BE2C (cell line): ENCODE data around the gene ADPRHL1.

Experiments used
- DNase-seq: peaks from one replicate; pipeline ENCODE4 v3.0.0-alpha.2; 2020
- H3K27me3 ChIP-seq: fragments of 250-450 bp; sonication (Bioruptor Pico); 2 replicates; pipeline ENCODE4 v1.5.1; 2020; ENCODE audit warnings: mild to moderate bottlenecking
- H3K36me3 ChIP-seq: fragments of 250-450 bp; sonication (Bioruptor Pico); 2 replicates; pipeline ENCODE4 v1.5.1; 2020; ENCODE audit warnings: mild to moderate bottlenecking
- H3K4me1 ChIP-seq: fragments of 250-450 bp; sonication (Bioruptor Pico); 2 replicates; pipeline ENCODE4 v1.5.1; 2020
- H3K4me3 ChIP-seq: 2 replicates; pipeline ENCODE4 v1.5.1; 2011; ENCODE audit warnings: low read depth, low read length
- H3K9me3 ChIP-seq: fragments of 250-450 bp; sonication (Bioruptor Pico); 2 replicates; pipeline ENCODE4 v1.5.1; 2020
- TF ChIP-seq, protein P1 (sequence below): IDR thresholded peaks from 2 replicates; pipeline ENCODE4 v1.5.1; 2012; ENCODE audit warnings: mild to moderate bottlenecking, low read depth, low read length

The ADPRHL1 gene

GRCh38 chr13:113483504-113484293 is 30.4 kb upstream of the ADPRHL1 start:
- no peaks in the 10 kb centered on the region for H3K27me3 ChIP-seq
- no peak overlapping the region for H3K4me3 ChIP-seq
- DNase-seq = no peak
- H3K4me1 ChIP-seq = peaks cover 32% of the 10 kb centered on the region
- H3K9me3 ChIP-seq = no peaks in the 10 kb centered on the region
- H3K36me3 ChIP-seq = peaks cover 19% of the 10 kb centered on the region
- TF ChIP-seq, protein P1, sequence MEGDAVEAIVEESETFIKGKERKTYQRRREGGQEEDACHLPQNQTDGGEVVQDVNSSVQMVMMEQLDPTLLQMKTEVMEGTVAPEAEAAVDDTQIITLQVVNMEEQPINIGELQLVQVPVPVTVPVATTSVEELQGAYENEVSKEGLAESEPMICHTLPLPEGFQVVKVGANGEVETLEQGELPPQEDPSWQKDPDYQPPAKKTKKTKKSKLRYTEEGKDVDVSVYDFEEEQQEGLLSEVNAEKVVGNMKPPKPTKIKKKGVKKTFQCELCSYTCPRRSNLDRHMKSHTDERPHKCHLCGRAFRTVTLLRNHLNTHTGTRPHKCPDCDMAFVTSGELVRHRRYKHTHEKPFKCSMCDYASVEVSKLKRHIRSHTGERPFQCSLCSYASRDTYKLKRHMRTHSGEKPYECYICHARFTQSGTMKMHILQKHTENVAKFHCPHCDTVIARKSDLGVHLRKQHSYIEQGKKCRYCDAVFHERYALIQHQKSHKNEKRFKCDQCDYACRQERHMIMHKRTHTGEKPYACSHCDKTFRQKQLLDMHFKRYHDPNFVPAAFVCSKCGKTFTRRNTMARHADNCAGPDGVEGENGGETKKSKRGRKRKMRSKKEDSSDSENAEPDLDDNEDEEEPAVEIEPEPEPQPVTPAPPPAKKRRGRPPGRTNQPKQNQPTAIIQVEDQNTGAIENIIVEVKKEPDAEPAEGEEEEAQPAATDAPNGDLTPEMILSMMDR = no peak

GRCh38 chr13:113483081-113483480 is 29.8 kb upstream of the ADPRHL1 start:
- Histone ChIP-seq H3K36me3 (peaks cover 19% of the 10 kb centered on the region), H3K9me3 (no peaks in the 10 kb centered on the region), H3K4me3 (no peak overlapping the region), H3K27me3 (no peaks in the 10 kb centered on the region), H3K4me1 (peaks cover 27% of the 10 kb centered on the region)
- TF ChIP-seq, protein P1 = no peak
- no peak for DNase-seq

DNA sequence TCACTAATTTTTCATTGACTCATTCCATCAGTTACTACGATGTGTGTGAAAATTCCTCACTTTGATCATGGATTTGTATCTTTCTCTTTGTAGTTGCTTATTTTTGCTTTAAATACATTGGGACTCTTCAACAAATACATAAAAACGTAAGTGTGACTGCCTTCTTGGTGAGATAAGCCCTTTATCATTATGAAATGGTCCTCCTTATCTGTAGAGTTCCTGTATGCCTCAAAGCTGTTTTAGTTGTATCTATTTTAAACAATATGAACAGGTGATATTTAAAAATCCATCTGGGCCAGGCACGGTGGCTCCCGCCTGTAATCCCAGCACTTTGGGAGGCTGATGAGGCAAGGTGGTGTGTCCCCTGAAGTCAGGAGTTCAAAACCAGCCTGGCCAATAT is 25.9 kb upstream of the ADPRHL1 start:
- Histone ChIP-seq H3K4me3 (no peak overlapping the region), H3K9me3 (no peaks in the 10 kb centered on the region), H3K27me3 (no peaks in the 10 kb centered on the region), H3K36me3 (peaks cover 46% of the 10 kb centered on the region), H3K4me1 (peaks cover 11% of the 10 kb centered on the region)
- TF ChIP-seq, protein P1 = no peak
- no peak for DNase-seq

GRCh38 chr13:113477724-113478123 is 24.4 kb upstream of the ADPRHL1 start:
- TF ChIP-seq, protein P1 = no peak
- DNase-seq = no peak
- Histone ChIP-seq H3K36me3 (peaks cover 57% of the 10 kb centered on the region), H3K9me3 (no peaks in the 10 kb centered on the region), H3K27me3 (no peaks in the 10 kb centered on the region), H3K4me1 (peaks cover 11% of the 10 kb centered on the region), H3K4me3 (no peak overlapping the region)

GRCh38 chr13:113476811-113477210 is 23.5 kb upstream of the ADPRHL1 start:
- peak; percentile 46 for DNase-seq
- H3K9me3 ChIP-seq = no peaks in the 10 kb centered on the region
- TF ChIP-seq, protein P1 = no peak
- H3K4me3 ChIP-seq = no peak overlapping the region
- H3K36me3 ChIP-seq = peaks cover 62% of the 10 kb centered on the region
- H3K27me3 ChIP-seq = no peaks in the 10 kb centered on the region
- H3K4me1 ChIP-seq = peaks cover 11% of the 10 kb centered on the region

DNA sequence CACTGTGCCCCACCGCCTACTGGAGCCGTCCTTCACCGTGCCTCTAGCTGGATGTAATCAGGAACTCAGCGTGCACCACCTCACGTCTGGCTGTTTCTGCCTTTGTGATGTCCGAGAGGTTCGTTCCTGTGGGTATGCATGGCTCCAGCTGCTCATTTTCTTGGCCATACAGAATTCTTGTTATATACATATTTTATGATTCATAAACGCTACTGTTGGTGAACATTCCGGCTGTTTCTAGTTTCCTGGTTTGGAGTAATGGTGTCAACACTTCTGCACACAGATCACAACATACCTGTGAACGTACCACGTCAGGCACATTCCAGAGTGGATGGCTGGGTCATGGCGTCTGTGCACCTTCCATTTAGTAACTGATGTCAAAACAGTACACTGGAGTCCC is 22.6 kb upstream of the ADPRHL1 start:
- DNase-seq = no peak
- H3K4me1 ChIP-seq = peaks cover 11% of the 10 kb centered on the region
- no peaks in the 10 kb centered on the region for H3K9me3 ChIP-seq
- H3K27me3 ChIP-seq = no peaks in the 10 kb centered on the region
- TF ChIP-seq, protein P1 = no peak
- peaks cover 66% of the 10 kb centered on the region for H3K36me3 ChIP-seq
- no peak overlapping the region for H3K4me3 ChIP-seq
